GM18867 (cell line): ENCODE measurements around the gene KLHL4.
A peak's percentile ranks its signal among the peaks of the same experiment; 100 is the strongest.
"Not testable (repeated sequence)": the region's sequence is repeated elsewhere in the genome, so short reads cannot be mapped to it uniquely, and the experiment has no call there.

Experiments
- ATAC-seq: cut with Tn5 transposase; IDR thresholded peaks from one replicate; pipeline ENCODE4 v1.9.1; 2021; ENCODE audit warnings: mild to moderate bottlenecking, moderate library complexity; ENCODE audit not compliant: unreplicated experiment

Gene KLHL4

DNA sequence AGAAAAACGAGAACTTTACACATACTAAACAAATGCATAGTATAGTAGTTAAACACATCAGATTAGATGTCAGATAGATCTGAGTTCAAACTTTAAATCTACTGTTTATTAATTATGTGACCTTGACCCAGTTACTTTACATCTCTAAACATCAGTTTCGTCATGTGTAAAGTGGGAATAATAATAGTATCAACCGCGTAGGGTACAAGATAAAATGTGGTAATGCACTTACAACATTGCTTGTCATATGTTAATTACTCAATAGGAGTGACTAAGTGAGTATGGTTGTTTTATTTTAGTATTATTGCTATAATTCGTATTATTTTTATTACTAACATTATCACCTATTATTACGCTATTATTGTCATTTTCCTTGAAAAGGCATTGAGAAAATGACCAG is 144.2 kb downstream of the KLHL4 start:
- ATAC-seq, result no peak

DNA sequence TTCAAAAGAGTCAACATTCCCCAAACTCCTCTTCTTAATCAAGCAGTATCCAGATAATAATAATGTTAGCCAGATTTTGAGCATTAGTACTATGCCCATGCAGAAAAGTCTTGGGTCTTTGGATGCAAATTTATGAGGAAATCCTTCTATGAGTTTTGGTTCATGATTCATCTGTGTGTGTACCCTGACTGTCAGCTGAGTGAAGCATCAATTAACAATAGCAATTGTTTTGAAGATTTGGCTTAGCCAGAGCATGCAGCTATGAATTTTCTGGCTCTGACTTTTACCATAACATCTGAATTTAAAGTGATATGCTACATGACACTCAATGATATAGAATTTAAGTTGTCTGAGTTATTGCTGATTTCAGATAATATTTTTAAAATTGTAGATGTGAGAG is 145.8 kb downstream of the KLHL4 start:
- no peak for ATAC-seq

DNA sequence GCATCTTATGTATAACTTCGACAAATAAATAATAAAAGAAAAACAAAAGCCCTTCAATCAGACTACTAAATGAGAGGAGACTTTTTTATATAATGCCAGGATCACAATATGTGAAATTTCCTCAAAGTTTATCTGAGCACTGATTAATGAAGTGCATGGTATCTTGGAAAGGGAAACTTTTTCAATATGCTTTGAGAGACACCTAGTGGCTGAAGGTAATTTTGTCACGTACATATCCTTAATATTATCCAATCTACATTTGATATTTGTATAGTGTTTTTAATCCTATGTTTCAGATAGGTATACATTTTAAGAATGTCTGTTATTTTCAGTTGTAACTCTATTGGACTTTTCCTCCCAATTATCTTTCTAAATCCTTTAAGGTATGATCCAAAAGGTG is 146.8 kb downstream of the KLHL4 start:
- peak; percentile 59 for ATAC-seq

DNA sequence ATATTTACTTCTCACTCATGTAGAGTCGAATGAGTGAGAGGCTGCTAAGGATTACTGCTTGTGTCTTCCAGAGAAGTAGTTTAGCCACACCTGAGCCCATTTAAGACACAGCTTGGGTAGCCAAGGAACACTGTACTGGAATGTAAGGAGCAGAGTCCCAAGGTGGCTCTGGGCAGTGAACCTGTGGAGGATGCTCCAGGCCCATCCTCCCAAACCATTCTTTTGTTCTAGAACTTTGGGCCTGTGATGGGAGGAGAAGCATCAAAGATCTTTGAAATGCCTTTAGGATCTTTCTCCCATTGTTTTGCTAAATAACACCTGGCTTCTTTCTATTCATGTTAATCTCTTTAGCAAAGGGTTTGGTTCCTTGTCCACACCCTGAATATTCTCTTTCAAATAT is 162.2 kb downstream of the KLHL4 start:
- ATAC-seq, result no peak

DNA sequence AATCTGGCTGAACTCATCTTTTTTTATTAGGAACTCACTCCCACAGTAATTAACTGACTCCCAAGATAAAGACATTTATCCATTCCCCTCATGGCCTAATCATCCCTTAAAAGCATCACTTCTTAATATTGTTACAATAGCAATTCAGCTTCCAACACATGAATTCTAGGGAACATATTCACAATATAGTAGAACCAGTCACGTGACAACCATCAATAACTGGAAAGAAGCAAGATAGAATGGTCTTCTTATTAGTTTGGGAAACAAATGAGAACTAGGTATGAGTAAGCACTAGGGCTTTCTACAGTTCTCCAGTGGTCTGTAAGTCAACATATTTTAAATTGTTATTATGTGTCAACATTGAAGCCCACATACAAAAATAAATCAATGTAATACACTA is 170.1 kb downstream of the KLHL4 start:
- ATAC-seq, result no peak

DNA sequence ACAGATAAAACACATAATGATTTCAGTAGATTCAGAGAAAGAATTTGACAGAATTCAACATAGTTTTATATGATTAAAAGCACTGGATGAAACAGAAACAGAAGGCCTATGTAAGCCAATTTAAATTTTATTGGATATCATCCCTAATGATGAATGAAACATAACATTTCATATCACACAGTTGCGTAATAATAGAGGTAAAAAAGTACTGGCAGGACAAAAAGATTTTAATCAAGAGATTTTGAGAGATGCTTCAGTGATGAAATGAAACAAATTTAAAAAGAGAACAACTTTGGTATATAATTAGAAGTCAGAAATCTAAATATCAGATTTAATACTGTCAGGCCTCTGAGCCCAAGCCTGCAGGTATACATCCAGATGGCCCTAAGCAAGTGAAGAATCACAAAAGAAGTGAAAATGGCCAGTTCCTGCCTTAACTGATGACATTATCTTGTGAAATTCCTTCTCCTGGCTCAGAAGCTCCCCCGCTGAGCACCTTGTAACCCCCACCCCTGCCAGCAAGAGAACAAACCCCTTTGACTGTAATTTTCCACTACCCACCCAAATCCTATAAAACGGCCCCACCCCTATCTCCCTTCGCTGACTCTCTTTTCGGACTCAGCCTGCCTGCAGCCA is 170.6 kb downstream of the KLHL4 start:
- not testable (repeated sequence) for ATAC-seq

DNA sequence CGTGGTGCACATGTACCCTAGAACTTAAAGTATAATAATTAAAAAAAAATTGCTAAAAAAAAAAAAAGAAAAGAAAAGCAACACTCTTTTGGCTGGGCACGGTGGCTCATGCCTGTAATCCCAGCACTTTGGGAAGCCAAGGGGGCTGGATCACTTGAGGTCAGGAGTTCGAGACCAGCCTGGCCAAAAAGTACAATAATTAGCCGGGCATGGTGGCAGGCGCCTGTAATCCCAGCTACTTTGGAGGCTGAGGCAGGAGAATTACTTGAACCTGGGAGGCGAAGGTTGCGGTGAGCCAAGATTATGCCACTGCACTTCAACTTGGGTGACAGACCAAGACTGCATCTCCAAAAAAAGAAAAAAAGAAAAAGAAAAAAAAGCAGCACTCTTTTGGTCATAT is 171.6 kb downstream of the KLHL4 start:
- ATAC-seq, result not testable (repeated sequence)

DNA sequence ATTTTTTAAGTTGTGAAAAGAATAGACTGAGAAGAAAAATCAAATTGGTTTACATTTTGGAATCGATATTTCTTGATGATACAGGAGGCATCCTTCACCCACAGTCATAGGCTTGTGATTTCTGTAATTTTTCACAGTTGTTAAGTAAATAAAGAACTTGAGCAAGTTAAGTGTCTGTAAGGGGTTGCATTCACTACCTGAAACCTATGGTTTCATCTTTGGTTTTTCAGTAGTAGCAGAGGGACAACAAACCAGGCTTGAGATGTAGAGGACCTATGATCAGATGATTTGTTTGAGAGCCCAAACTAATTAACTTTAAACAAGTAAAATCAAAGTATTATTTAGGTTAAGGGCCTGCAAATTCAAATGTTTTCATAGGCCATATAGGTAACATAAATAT is 175.6 kb downstream of the KLHL4 start:
- no peak for ATAC-seq

DNA sequence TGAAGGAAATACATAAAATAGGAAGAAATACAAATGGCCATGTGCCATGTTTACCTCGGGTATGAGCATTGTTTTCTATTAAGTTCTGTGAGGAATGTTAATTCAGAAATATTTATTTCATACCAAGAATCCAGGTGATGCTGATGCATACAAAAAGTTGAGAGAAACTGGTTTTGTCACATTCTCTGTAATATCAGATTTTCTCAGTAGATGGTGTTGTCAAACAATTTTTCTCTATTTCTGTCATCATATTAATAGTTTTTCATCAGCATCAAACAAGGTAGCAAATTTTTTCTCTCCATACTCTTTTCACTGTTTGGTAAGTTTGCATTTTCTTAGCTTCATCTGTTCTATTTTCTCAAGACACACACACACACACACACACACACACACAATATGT is 179.8 kb downstream of the KLHL4 start:
- ATAC-seq, result no peak

DNA sequence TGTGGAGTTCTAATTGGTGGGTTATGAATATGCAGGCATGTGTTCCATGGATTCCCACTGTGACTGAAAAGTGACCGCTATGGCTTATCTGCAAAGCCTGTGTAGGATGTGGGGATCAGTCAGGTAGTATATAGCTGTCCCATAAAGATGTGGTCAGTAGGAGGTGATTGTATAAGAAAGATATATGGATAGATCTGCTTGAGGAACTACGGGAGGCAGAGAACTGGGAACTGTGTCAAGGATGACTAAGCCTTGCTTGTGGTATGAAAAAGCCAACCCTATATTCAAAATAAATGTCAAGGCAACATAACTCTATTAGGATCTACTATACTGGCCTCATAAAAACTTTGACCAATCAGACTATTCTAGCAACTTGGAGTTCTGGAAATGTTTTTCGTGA is 185.2 kb downstream of the KLHL4 start:
- no peak for ATAC-seq

DNA sequence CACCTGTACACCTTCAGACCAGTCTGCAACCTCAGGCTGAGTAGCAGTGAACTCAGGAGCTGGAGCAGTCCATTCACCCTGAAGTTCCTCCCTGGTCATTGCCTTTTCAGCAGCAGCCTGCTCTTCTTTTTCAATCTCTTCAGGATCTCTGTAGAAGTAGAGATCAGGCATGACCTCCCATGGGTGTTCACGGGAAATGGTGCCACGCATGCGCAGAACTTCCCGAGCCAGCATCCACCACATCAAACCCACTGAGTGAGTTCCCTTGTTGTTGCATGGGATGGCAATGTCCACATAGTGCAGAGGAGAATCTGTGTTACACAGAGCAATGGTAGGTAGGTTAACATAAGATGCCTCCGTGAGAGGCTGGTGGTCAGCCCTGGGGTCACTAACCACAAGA is 185.9 kb downstream of the KLHL4 start:
- not testable (repeated sequence) for ATAC-seq

DNA sequence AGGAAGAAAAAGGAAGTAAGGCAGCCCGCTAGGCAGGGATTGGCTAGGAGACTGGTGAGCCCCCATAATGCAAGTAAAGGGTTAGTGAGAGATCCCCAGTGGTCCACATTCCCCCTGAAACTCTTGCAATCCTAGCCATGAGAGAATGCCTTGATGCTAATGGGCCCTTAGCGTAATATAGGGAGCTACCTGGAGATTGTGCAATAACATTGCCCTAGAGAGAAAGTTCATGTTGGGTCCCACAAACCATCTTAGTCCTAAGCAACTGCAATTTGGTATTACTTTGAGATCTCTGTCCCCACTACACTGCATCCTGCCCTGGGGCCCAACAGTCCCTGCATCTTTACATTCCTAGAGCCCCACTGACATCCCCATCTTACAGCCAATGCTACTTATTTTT is 188.5 kb downstream of the KLHL4 start:
- ATAC-seq, result no peak

DNA sequence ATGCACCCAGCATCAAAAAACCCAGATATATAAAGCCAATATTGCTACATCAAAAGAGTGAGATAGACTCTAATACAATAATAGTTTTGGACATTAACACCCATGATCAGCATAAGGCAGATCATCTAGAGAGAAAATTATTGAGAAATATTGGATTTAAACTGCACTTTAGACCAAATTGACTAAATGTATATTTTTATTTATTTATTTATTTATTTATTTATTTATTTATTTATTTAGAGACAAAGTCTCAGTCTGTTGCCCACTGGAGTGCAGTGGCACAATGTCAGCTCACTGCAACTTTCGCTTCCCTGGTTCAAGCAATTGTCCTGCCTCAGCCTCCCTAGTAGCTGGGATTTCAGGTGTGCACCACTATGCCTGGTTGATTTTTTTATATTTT is 193.0 kb downstream of the KLHL4 start:
- ATAC-seq, result no peak
